ENCODE data around the gene KLF3. TPM values are rescaled to one million over a fixed set of nuclear protein-coding genes. Genes with fewer than 3 reads are reported as not detected.
"Not testable (repeated sequence)": the region's sequence is repeated elsewhere in the genome, so short reads cannot be mapped to it uniquely, and the experiment has no call there.

KLF3 gene
- total and polyA plus RNA-seq, 7 experiments from 2014 or later = 21.0 to 142 (median 120) TPM

DNA sequence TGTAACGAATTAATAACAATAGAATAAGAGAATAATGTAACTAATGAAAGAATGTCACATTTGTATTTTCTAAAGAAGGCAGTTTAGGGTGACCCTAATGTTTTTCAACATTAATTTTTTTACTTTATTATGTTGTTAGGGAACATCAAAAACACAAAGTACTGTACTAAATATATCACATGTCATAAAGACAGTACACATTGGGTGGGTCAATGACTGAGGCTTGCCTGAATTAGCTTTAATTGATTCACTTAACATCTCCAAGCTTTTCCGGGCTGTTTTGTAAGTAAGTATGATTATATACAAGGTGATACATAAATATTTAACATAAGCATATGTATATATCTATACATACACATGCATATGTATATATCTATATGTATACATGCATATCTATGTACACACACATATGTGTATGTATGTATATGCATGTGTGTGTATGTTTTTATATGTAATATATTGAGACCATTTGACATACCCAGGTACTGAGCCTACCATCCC lies 43.4 kb upstream of the KLF3 start:
- H3K4me3 ChIP-seq (ENCODE audit: low read length) = no peak overlapping the region
- Mint-ChIP-seq H3K9me3 (no peaks in the 10 kb centered on the region), H3K4me1 (peaks cover 2 to 37% (median 23%) of the 10 kb centered on the region in 7 donors), H3K27me3 (no peaks in the 10 kb centered on the region), H3K36me3 (peaks cover 0 to 13% (median 8%) of the 10 kb centered on the region in 5 donors), H3K4me3 (no peak overlapping the region), H3K27ac (no peak overlapping the region)
- ATAC-seq = no peak
- peaks cover 0 to 4% of the 10 kb centered on the region in 2 donors for H3K4me1 ChIP-seq (ENCODE audit: control insufficient read depth in 2 of 2, insufficient read depth in 2 of 2, low read length in 2 of 2)
- POLR2A ChIA-PET = interaction anchor here (0.6 to 0.8 kb wide), 2 partner anchors 38 to 111 kb away, joined by 3 read pairs; no protein-coding TSS in a partner anchor
- no peaks in the 10 kb centered on the region for H3K27me3 ChIP-seq (ENCODE audit: control insufficient read depth in 2 of 2, insufficient read depth in 2 of 2, low read length in 2 of 2)
- CTCF ChIA-PET = interaction anchor here (0.5 to 1.5 kb wide), 2 partner anchors 10 to 954 kb away, joined by 5 to 6 read pairs; no protein-coding TSS in a partner anchor
- DNase-seq = no peak
- H3K36me3 ChIP-seq (ENCODE audit: control insufficient read depth in 2 of 3, insufficient read depth in 3 of 3, low read length in 3 of 3) = no peaks in the 10 kb centered on the region
- no peak overlapping the region for H3K27ac ChIP-seq (ENCODE audit: low read depth, low read length)
- no peaks in the 10 kb centered on the region for H3K9me3 ChIP-seq (ENCODE audit: control insufficient read depth in 2 of 3, low read length in 3 of 3)
- intact Hi-C loops (cut with micrococcal nuclease) = no loop called here

DNA sequence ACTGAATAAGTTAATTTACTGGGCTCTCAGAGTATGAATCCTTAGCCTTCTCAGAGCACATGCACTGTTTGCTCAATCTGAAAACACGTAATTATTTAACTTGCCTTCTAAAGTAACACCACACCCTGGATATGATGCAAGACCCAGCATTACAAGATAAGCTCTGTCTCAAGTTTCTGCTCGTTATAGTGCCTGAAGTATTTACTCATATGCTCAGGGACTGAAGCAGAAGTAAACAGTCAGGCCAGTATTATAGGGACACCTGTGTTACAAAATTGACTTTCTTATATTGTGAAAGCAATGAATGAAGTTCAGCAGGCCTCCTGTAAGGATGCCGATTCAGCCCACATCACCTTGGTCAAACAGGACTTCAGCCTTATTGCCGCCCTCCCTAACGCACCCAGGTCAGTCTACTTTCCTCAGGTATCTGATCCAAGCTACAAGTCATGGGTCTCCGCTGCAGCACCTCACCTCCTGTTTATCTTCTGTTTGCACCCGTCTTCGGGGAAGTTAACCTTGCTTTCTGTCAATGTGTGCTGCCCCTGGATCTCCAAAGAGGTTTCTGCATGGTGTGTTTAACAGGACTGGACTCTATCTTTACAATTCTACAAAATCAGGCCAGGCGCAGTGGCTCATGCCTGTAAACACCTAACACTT lies 42.8 kb upstream of the KLF3 start:
- POLR2A ChIA-PET = interaction anchor here (1.0 kb wide), 1 partner anchor 17 kb away, joined by 4 read pairs; no protein-coding TSS in a partner anchor
- H3K9me3 ChIP-seq (ENCODE audit: control insufficient read depth in 2 of 3, low read length in 3 of 3) = no peaks in the 10 kb centered on the region
- H3K27me3 ChIP-seq (ENCODE audit: control insufficient read depth in 2 of 2, insufficient read depth in 2 of 2, low read length in 2 of 2) = no peaks in the 10 kb centered on the region
- H3K27me3 Mint-ChIP-seq = no peaks in the 10 kb centered on the region
- no peak overlapping the region for H3K27ac ChIP-seq (ENCODE audit: low read depth, low read length)
- no peaks in the 10 kb centered on the region for H3K36me3 ChIP-seq (ENCODE audit: control insufficient read depth in 2 of 3, insufficient read depth in 3 of 3, low read length in 3 of 3)
- DNase-seq (no peak), ATAC-seq (peak; percentile 87)
- H3K4me1 Mint-ChIP-seq = peaks cover 8 to 37% (median 23%) of the 10 kb centered on the region in 7 donors
- intact Hi-C loops (cut with micrococcal nuclease) = no loop called here
- no peak overlapping the region for H3K4me3 Mint-ChIP-seq
- CTCF ChIA-PET = interaction anchor here (1.5 kb wide), 1 partner anchor 9 kb away, joined by 5 read pairs; no protein-coding TSS in a partner anchor
- peaks cover 0 to 9% of the 10 kb centered on the region in 2 donors for H3K4me1 ChIP-seq (ENCODE audit: control insufficient read depth in 2 of 2, insufficient read depth in 2 of 2, low read length in 2 of 2)
- no peak overlapping the region for H3K4me3 ChIP-seq (ENCODE audit: low read length)
- no peak overlapping the region for H3K27ac Mint-ChIP-seq
- H3K9me3 Mint-ChIP-seq = no peaks in the 10 kb centered on the region
- H3K36me3 Mint-ChIP-seq = peaks cover 0 to 13% (median 8%) of the 10 kb centered on the region in 5 donors

DNA sequence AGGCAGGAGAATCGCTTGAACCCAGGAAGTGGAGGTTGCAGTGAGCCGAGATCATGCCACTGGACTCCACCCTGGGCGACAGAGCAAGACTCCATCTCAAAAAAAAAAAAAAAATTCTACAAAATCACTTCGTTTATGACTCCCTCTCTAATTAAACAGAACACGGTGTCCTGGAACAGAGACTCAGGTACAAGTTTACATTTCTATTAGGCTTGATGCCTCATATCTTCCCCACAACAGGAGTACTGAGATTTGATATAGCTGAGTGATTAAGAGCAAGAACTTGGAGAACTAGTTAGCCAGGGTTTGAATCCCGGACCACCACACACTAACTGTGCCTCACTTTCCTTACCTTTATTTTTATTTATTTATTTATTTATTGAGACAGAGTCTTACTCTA lies 42.2 kb upstream of the KLF3 start:
- no peak for DNase-seq
- peaks cover 0 to 13% (median 8%) of the 10 kb centered on the region in 5 donors for H3K36me3 Mint-ChIP-seq
- intact Hi-C loops (cut with micrococcal nuclease) = no loop called here
- Histone ChIP-seq H3K9me3 (ENCODE audit: control insufficient read depth in 2 of 3, low read length in 3 of 3) (no peaks in the 10 kb centered on the region), H3K4me3 (ENCODE audit: low read length) (no peak overlapping the region), H3K4me1 (ENCODE audit: control insufficient read depth in 2 of 2, insufficient read depth in 2 of 2, low read length in 2 of 2) (peaks cover 0 to 9% of the 10 kb centered on the region in 2 donors), H3K36me3 (ENCODE audit: control insufficient read depth in 2 of 3, insufficient read depth in 3 of 3, low read length in 3 of 3) (no peaks in the 10 kb centered on the region), H3K27me3 (ENCODE audit: control insufficient read depth in 2 of 2, insufficient read depth in 2 of 2, low read length in 2 of 2) (no peaks in the 10 kb centered on the region), H3K27ac (ENCODE audit: low read depth, low read length) (no peak overlapping the region)
- H3K9me3 Mint-ChIP-seq = no peaks in the 10 kb centered on the region
- peaks cover 9 to 33% (median 24%) of the 10 kb centered on the region in 7 donors for H3K4me1 Mint-ChIP-seq
- H3K27ac Mint-ChIP-seq = peak overlapping the region in 1 of 9 donors; percentile 39
- ChIA-PET CTCF (interaction anchor here (0.7 kb wide), 1 partner anchor 18 kb away, joined by 5 read pairs; no protein-coding TSS in a partner anchor), POLR2A (interaction anchor here (1.0 kb wide), 1 partner anchor 16 kb away, joined by 4 read pairs; no protein-coding TSS in a partner anchor)
- H3K4me3 Mint-ChIP-seq = no peak overlapping the region
- ATAC-seq = no peak
- no peaks in the 10 kb centered on the region for H3K27me3 Mint-ChIP-seq

DNA sequence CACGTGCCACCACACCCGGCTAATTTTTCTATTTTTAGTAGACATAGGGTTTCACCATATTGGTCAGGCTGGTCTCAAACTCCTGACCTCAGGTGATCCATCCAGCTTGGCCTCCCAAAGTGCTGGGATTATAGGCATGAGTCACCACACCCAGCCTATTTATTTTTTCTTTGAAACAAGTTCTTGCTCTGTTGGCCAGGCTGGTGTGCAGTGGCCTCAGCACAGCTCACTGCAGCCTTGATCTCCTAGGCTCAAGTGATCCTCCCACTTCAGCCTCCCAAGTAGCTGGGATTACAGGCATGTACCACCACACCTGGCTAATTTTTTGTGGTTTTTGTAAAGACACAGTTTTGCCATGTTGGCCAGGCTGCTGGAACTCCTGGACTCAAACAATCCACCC lies 41.7 kb upstream of the KLF3 start:
- H3K9me3 ChIP-seq (ENCODE audit: control insufficient read depth in 2 of 3, low read length in 3 of 3); H3K4me1 ChIP-seq (ENCODE audit: control insufficient read depth in 2 of 2, insufficient read depth in 2 of 2, low read length in 2 of 2); H3K27me3 Mint-ChIP-seq; DNase-seq; H3K9me3 Mint-ChIP-seq; H3K27me3 ChIP-seq (ENCODE audit: control insufficient read depth in 2 of 2, insufficient read depth in 2 of 2, low read length in 2 of 2); H3K27ac ChIP-seq (ENCODE audit: low read depth, low read length); H3K4me3 ChIP-seq (ENCODE audit: low read length); H3K36me3 ChIP-seq (ENCODE audit: control insufficient read depth in 2 of 3, insufficient read depth in 3 of 3, low read length in 3 of 3); ATAC-seq; intact Hi-C loops (cut with micrococcal nuclease); H3K4me3 Mint-ChIP-seq: not testable (repeated sequence)
- peak overlapping the region in 2 of 9 donors; percentile 15 to 53 for H3K27ac Mint-ChIP-seq
- peaks cover 9 to 32% (median 22%) of the 10 kb centered on the region in 7 donors for H3K4me1 Mint-ChIP-seq
- ChIA-PET POLR2A (interaction anchor here (1.0 kb wide), 1 partner anchor 16 kb away, joined by 4 read pairs; no protein-coding TSS in a partner anchor), CTCF (interaction anchor here (0.7 kb wide), 1 partner anchor 18 kb away, joined by 5 read pairs; no protein-coding TSS in a partner anchor)
- H3K36me3 Mint-ChIP-seq = peaks cover 0 to 13% (median 8%) of the 10 kb centered on the region in 5 donors

DNA sequence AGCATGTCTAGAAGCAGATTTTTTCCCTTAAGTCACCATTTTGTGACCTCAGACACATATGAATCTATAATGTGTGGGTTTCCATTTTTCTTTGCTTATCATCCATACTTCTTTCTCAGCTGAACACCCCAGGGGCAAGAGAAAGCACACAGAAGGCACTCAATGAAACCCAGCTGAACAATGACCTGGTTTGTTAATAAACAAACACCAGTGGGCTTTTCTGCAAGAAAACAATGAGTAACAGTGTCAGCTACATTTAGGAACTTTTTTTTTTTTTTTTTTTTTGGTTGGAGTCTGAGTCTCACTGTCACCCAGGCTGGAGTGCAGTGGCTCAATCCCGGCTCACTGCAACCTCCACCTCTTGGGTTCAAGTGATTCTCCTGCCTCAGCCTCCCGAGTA lies 40.7 kb upstream of the KLF3 start:
- Mint-ChIP-seq H3K27me3 (no peaks in the 10 kb centered on the region), H3K9me3 (no peaks in the 10 kb centered on the region), H3K27ac (peak overlapping the region in 1 of 9 donors; percentile 3), H3K4me1 (peaks cover 9 to 32% (median 25%) of the 10 kb centered on the region in 7 donors), H3K4me3 (no peak overlapping the region), H3K36me3 (peaks cover 0 to 20% (median 8%) of the 10 kb centered on the region in 5 donors)
- no peak for ATAC-seq
- no peaks in the 10 kb centered on the region for H3K36me3 ChIP-seq (ENCODE audit: control insufficient read depth in 2 of 3, insufficient read depth in 3 of 3, low read length in 3 of 3)
- ChIA-PET CTCF (no interaction called here), POLR2A (interaction anchor here (0.5 kb wide), 1 partner anchor 12 kb away, joined by 4 read pairs; no protein-coding TSS in a partner anchor)
- DNase-seq = no peak
- H3K27me3 ChIP-seq (ENCODE audit: control insufficient read depth in 2 of 2, insufficient read depth in 2 of 2, low read length in 2 of 2) = no peaks in the 10 kb centered on the region
- no peak overlapping the region for H3K4me3 ChIP-seq (ENCODE audit: low read length)
- H3K9me3 ChIP-seq (ENCODE audit: control insufficient read depth in 2 of 3, low read length in 3 of 3) = no peaks in the 10 kb centered on the region
- H3K27ac ChIP-seq (ENCODE audit: low read depth, low read length) = no peak overlapping the region
- intact Hi-C loops (cut with micrococcal nuclease) = no loop called here
- H3K4me1 ChIP-seq (ENCODE audit: control insufficient read depth in 2 of 2, insufficient read depth in 2 of 2, low read length in 2 of 2) = peaks cover 0 to 9% of the 10 kb centered on the region in 2 donors

DNA sequence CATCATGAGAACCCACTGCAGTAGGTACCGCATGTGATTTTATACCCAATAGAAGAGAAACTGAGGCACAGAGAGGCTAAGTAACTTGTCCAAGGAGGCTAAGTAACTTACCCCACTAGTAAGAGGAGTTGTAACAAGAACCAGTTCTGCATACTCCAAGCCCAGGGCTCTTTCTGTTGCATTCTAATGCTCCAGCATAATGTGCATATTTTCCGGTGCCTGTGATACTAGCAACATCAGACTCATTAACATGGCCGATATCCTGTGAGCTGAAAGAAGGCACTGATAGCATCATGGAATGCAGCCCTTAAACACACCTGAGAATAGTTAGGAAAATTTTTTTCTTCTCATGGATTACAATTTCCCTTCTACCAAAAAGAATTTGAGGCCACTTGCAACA lies 39.7 kb upstream of the KLF3 start:
- H3K9me3 ChIP-seq (ENCODE audit: control insufficient read depth in 2 of 3, low read length in 3 of 3) = no peaks in the 10 kb centered on the region

More for the DNA sequence above, 39.7 kb upstream of the KLF3 start:
- Histone ChIP-seq H3K4me3 (ENCODE audit: low read length) (no peak overlapping the region), H3K27ac (ENCODE audit: low read depth, low read length) (no peak overlapping the region), H3K36me3 (ENCODE audit: control insufficient read depth in 2 of 3, insufficient read depth in 3 of 3, low read length in 3 of 3) (no peaks in the 10 kb centered on the region), H3K4me1 (ENCODE audit: control insufficient read depth in 2 of 2, insufficient read depth in 2 of 2, low read length in 2 of 2) (peaks cover 0 to 9% of the 10 kb centered on the region in 2 donors), H3K27me3 (ENCODE audit: control insufficient read depth in 2 of 2, insufficient read depth in 2 of 2, low read length in 2 of 2) (no peaks in the 10 kb centered on the region)
- POLR2A ChIA-PET = no interaction called here
- no peaks in the 10 kb centered on the region for H3K9me3 Mint-ChIP-seq
- no peak for ATAC-seq
- intact Hi-C loops (cut with micrococcal nuclease) = loop anchor here in 1 of 2 donors (2.0 kb wide), 2 partner anchors 42 to 50 kb away; no protein-coding TSS in a partner anchor
- H3K27me3 Mint-ChIP-seq = peaks cover 0 to under 1% (median 0%) of the 10 kb centered on the region in 5 donors
- peak overlapping the region in 8 of 10 donors; percentile 13 to 84 (median 52) for H3K4me3 Mint-ChIP-seq
- CTCF ChIA-PET = no interaction called here
- no peak for DNase-seq
- H3K4me1 Mint-ChIP-seq = peaks cover 8 to 32% (median 21%) of the 10 kb centered on the region in 7 donors
- peaks cover 0 to 16% (median under 1%) of the 10 kb centered on the region in 5 donors for H3K36me3 Mint-ChIP-seq
- H3K27ac Mint-ChIP-seq = peak overlapping the region in 3 of 9 donors; percentile 39 to 89 (median 69)

All from naive thymus-derived CD4-positive, alpha-beta T cell (primary cell).